Measurements from ENCODE around the gene CAMTA1. TPM values are rescaled to one million over a fixed set of nuclear protein-coding genes. Genes with fewer than 3 reads are reported as not detected.
"Not testable (repeated sequence)": the region's sequence is repeated elsewhere in the genome, so short reads cannot be mapped to it uniquely, and the experiment has no call there.

CAMTA1 gene
- total RNA-seq, 2 donors from 2014 or later = 105 to 113 TPM

DNA sequence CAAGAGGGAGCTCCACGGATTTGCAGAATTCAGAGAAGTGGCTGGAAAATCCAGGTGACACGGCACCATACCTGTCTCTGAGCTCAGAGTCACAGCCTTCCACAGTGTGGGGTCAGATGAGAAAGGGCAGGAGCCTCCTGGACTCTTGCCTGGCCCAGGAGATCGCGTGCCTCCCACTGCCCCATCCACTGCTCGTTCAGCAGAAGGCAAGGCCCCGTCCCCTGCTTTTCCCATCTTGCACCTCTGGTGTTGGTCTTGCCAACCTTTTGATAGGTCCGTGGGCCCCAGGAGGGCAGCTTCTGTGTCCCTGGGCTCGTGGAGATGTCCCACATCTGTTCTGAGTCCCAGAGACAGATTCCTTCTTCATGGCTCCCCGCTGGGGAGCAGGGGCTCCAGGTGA lies 902.2 kb downstream of the CAMTA1 start:
- DNase-seq (ENCODE audit: low spot score) = no peak
- H3K36me3 ChIP-seq = no peaks in the 10 kb centered on the region
- ATAC-seq (ENCODE audit: insufficient number of reproducible peaks, low FRiP score, low read depth) = no peak

DNA sequence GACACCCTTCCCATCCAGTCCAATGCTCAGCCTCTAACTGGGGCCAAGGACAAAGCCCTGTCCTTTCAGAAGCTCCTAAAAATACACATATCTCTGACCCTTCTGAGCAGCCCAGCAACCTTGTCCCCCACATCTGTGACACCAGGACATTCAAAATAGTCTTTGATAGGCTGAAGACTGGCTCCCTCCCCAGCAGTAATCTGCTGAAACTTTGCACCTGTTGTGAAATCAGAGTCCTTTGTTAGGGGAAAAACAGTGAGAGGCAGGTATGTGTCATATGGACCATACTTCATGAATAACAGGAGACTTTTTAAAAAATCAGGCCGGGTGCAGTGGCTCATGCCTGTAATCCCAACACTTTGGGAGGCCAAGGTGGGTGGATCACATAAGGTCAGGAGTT lies 903.4 kb downstream of the CAMTA1 start:
- no peak for DNase-seq (ENCODE audit: low spot score)

More for the DNA sequence above, 902.2 kb downstream of the CAMTA1 start:
- H3K9me3 ChIP-seq = no peaks in the 10 kb centered on the region
- H3K27ac ChIP-seq = no peak overlapping the region
- no peak overlapping the region for H3K4me3 ChIP-seq
- TF ChIP-seq, protein P1, sequence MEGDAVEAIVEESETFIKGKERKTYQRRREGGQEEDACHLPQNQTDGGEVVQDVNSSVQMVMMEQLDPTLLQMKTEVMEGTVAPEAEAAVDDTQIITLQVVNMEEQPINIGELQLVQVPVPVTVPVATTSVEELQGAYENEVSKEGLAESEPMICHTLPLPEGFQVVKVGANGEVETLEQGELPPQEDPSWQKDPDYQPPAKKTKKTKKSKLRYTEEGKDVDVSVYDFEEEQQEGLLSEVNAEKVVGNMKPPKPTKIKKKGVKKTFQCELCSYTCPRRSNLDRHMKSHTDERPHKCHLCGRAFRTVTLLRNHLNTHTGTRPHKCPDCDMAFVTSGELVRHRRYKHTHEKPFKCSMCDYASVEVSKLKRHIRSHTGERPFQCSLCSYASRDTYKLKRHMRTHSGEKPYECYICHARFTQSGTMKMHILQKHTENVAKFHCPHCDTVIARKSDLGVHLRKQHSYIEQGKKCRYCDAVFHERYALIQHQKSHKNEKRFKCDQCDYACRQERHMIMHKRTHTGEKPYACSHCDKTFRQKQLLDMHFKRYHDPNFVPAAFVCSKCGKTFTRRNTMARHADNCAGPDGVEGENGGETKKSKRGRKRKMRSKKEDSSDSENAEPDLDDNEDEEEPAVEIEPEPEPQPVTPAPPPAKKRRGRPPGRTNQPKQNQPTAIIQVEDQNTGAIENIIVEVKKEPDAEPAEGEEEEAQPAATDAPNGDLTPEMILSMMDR (IDR thresholded peaks at IDR 0.05) = no peak
- H3K27me3 ChIP-seq (replicated peaks; ENCODE audit: insufficient read depth) = no peaks in the 10 kb centered on the region
- no peaks in the 10 kb centered on the region for H3K4me1 ChIP-seq (ENCODE audit: control insufficient read depth in 1 of 2, low read depth in 2 of 2)

DNA sequence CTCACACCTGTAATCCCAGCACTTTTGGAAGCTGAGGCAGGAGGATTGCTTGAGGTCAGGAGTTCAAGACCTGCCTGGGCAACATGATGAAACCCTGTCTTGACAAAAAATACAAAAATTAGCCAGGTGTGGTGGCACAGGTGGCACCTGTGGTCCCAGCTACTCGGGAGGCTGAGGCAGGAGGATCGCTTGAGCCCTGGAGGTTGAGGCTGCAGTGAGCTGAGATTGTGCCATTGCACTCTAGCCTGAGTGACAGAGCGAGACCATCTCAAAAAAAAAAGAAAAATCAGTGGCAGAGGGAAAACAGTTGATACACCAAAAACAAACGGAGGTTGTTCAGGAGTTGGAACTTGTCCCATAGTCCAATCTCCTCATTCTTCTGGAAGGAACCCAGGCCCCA lies 904.1 kb downstream of the CAMTA1 start:
- not testable (repeated sequence) for DNase-seq (ENCODE audit: low spot score); H3K36me3 ChIP-seq; H3K27ac ChIP-seq; H3K9me3 ChIP-seq; H3K4me1 ChIP-seq (ENCODE audit: control insufficient read depth in 1 of 2, low read depth in 2 of 2); ATAC-seq (ENCODE audit: insufficient number of reproducible peaks, low FRiP score, low read depth); H3K27me3 ChIP-seq (replicated peaks; ENCODE audit: insufficient read depth); H3K4me3 ChIP-seq

More for the DNA sequence above, 903.4 kb downstream of the CAMTA1 start:
- ATAC-seq (ENCODE audit: insufficient number of reproducible peaks, low FRiP score, low read depth) = no peak
- no peaks in the 10 kb centered on the region for H3K36me3 ChIP-seq
- H3K9me3 ChIP-seq = no peaks in the 10 kb centered on the region
- no peaks in the 10 kb centered on the region for H3K4me1 ChIP-seq (ENCODE audit: control insufficient read depth in 1 of 2, low read depth in 2 of 2)
- H3K27ac ChIP-seq = no peak overlapping the region
- TF ChIP-seq, protein P1 (IDR thresholded peaks at IDR 0.05) = no peak
- H3K4me3 ChIP-seq = no peak overlapping the region
- no peaks in the 10 kb centered on the region for H3K27me3 ChIP-seq (replicated peaks; ENCODE audit: insufficient read depth)

DNA sequence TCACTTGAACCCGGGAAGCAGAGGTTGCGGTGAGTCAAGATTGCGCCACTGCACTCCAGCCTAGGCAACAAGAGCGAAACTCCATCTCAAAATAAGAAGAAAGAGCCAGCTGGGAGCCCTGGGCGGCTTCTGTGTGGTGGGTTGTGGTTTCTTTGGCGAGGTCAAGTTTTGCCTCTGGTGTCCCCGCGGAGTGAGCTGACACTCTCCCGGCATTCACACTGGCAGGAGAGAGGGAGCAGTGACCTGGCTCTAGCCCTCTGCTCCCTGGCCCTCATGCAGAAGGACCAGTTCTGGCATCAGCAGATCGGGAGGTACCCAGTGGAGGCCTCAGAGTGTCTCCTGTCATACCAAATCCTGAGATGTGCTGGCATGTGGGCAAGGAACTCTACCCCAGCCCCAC lies 904.8 kb downstream of the CAMTA1 start:
- Histone ChIP-seq H3K27me3 (replicated peaks; ENCODE audit: insufficient read depth) (no peaks in the 10 kb centered on the region), H3K9me3 (no peaks in the 10 kb centered on the region), H3K4me1 (ENCODE audit: control insufficient read depth in 1 of 2, low read depth in 2 of 2) (no peaks in the 10 kb centered on the region), H3K36me3 (no peaks in the 10 kb centered on the region), H3K27ac (no peak overlapping the region), H3K4me3 (no peak overlapping the region)
- ATAC-seq (ENCODE audit: insufficient number of reproducible peaks, low FRiP score, low read depth) (no peak), DNase-seq (ENCODE audit: low spot score) (no peak)
- TF ChIP-seq, protein P1 (IDR thresholded peaks at IDR 0.05) = no peak

DNA sequence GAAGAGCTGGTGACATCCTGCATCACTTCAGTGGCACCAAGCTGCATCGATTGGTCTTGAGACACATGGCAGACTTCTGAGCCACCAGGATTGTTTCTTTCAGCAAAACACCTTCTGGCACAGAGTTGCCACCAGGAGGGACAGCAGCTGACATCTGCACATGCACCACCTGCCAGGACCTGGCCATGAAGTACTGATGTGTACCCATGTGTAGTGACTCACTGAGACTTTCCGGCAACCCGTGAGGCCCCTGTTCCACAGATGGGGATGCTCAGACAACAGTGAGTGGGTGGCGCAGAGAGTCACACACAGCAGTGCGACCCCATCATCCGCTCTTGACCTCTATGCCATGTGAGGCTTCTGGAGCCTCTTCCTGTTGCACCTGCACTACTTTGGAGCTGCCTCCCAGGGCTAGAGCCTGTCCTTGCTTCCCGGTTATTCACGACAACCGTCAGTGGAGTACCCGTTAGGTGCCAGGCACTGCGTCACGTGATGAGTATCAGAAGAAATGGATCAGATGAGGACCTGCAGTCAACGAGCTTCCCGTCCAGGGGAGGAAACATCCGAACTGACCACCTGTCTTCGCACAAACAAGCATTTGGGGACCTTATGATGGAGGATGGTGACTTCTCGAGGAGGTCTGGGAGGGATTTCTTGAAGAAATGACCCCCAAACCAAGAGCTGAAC lies 905.4 kb downstream of the CAMTA1 start:
- H3K4me3 ChIP-seq = no peak overlapping the region
- H3K27ac ChIP-seq = no peak overlapping the region
- no peaks in the 10 kb centered on the region for H3K9me3 ChIP-seq
- no peaks in the 10 kb centered on the region for H3K36me3 ChIP-seq
- H3K27me3 ChIP-seq (replicated peaks; ENCODE audit: insufficient read depth) = no peaks in the 10 kb centered on the region
- no peak for DNase-seq (ENCODE audit: low spot score)
- TF ChIP-seq, protein P1 (IDR thresholded peaks at IDR 0.05) = no peak
- H3K4me1 ChIP-seq (ENCODE audit: control insufficient read depth in 1 of 2, low read depth in 2 of 2) = no peaks in the 10 kb centered on the region
- no peak for ATAC-seq (ENCODE audit: insufficient number of reproducible peaks, low FRiP score, low read depth)

DNA sequence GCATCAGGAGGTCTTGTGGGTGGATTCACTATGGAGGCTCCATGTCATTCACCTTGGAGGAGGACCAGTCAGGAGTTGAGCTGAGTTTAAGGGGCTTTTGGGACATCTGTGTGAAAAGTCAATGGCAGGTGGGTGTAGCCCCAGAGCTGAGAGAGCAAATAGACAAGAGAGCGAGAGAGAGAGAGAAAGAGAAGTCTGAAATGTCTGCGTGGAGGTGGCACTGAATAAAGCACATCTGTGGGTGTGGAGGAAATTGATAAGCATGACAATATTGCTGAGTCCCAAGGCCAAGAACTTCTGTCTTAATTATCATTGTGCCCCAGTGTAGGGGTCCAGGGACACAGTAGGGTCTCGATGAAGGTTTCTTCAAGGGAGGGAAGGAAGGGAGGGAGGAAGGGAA lies 906.3 kb downstream of the CAMTA1 start:
- Histone ChIP-seq H3K27ac (no peak overlapping the region), H3K4me1 (ENCODE audit: control insufficient read depth in 1 of 2, low read depth in 2 of 2) (no peaks in the 10 kb centered on the region), H3K36me3 (no peaks in the 10 kb centered on the region), H3K27me3 (replicated peaks; ENCODE audit: insufficient read depth) (no peaks in the 10 kb centered on the region), H3K4me3 (no peak overlapping the region), H3K9me3 (no peaks in the 10 kb centered on the region)
- TF ChIP-seq, protein P1 (IDR thresholded peaks at IDR 0.05) = no peak
- DNase-seq (ENCODE audit: low spot score) (no peak), ATAC-seq (ENCODE audit: insufficient number of reproducible peaks, low FRiP score, low read depth) (no peak)
